Measurements from ENCODE around the gene C20orf204. TPM values are rescaled to one million over a fixed set of nuclear protein-coding genes. Genes with fewer than 3 reads are reported as not detected.

The C20orf204 gene
- total RNA-seq, 3 donors from 2014 or later, result 2.6 to 3.9 (median 3.2) TPM

DNA sequence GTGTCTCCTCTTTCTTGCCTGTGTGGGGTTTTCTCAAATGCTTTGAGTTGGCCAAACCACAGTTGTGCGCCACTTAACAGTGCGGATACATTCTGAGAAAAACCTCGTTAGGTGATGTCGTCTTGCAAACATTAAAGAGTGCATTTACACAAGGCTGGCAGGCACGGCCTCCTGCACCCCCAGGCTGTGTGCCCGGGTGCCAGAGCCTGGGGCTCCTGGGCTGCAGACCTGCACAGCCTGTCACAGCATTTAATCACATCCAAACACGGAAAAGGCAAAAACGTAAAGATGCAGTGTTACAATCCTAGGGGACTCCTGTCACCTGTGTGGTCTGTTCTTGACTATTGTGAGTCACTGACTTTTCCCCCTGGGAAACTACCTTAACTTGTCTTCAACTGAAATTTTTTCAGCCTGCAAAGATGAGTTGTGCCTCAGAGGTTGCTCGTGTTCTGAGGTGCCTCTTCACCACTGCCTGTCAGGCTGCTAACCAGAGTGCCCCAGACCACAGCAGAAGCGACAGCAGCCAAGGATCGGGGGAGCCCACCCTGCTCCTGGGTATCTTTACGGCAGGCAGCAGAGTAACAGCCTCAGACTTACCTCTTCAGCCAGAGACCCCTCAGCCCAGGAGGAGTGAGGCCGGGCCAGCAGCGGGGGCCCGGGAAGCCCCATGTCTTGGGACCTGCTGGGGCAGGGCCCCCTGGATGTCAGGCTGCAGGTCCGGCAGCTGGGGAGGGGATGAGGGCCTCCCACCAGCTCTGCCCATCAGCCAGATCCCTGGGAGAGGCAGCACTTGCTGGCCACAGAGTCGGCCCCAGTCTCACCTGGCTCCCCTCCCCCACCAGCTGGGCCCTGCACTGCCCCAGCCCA is 683 bp upstream of the C20orf204 start:
- Mint-ChIP-seq H3K36me3 (ENCODE audit: insufficient read depth) (peaks cover 8% of the 10 kb centered on the region), H3K27me3 (ENCODE audit: low read depth) (no peaks in the 10 kb centered on the region), H3K4me1 (ENCODE audit: low read depth) (peaks cover 53% of the 10 kb centered on the region), H3K4me3 (peak overlapping the region; percentile 53), H3K9me3 (no peaks in the 10 kb centered on the region)
- ATAC-seq (peak; percentile 31 to 44), DNase-seq (peak; percentile 34)

DNA sequence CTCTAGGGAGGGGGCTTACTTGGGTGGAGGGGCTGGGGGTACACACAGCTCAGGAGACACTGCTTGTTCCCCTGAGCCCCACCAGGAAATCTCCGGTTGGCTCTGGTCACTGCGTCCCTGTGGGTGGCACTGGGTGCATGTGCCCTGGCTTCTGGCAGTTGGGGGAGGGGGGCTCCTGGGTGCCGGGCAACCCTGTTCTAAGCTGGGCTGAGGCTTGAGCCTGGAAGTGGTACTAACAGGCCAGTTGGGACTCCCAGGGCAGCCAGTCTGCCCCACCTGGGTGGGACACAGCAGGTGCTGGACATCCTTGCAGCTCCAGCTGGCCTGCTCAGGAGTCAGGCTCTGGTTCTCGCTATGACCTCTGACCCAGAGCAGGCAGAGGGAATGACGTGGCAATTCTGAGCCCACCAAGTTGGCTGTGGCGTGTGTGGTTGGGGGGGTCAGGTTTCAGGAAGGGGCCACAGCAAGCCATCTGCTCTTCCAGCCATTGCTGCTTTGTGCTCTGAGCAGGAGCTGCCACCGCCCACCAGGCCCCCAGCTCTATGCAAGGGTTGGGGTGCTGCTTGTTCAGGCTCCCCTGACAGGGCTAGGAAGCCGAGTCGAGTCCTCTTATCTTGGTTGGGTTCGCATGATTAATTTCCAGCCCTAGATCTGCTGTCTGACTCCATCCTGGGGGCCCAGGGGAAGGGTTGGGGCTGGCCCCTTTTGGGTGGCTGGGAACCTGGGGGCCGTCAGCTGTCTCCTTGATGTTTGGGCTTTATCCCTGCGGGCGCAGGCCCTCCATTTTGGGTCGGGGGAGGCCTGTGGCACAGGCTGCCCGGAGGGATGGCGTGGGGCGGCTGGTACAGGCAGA is 590 bp downstream of the C20orf204 start:
- H3K4me3 Mint-ChIP-seq, result no peak overlapping the region
- H3K36me3 Mint-ChIP-seq (ENCODE audit: insufficient read depth), result peaks cover 2% of the 10 kb centered on the region
- H3K9me3 Mint-ChIP-seq, result no peaks in the 10 kb centered on the region
- DNase-seq, result no peak
- no peak for ATAC-seq
- peaks cover 65% of the 10 kb centered on the region for H3K4me1 Mint-ChIP-seq (ENCODE audit: low read depth)
- no peaks in the 10 kb centered on the region for H3K27me3 Mint-ChIP-seq (ENCODE audit: low read depth)

GRCh38 chr20:64037199-64037497 is 1.2 kb downstream of the C20orf204 start:
- DNase-seq (no peak), ATAC-seq (no peak)
- Mint-ChIP-seq H3K4me1 (ENCODE audit: low read depth) (peaks cover 66% of the 10 kb centered on the region), H3K4me3 (peak overlapping the region; percentile 56), H3K36me3 (ENCODE audit: insufficient read depth) (peaks cover 2% of the 10 kb centered on the region), H3K9me3 (no peaks in the 10 kb centered on the region), H3K27me3 (ENCODE audit: low read depth) (no peaks in the 10 kb centered on the region)

DNA sequence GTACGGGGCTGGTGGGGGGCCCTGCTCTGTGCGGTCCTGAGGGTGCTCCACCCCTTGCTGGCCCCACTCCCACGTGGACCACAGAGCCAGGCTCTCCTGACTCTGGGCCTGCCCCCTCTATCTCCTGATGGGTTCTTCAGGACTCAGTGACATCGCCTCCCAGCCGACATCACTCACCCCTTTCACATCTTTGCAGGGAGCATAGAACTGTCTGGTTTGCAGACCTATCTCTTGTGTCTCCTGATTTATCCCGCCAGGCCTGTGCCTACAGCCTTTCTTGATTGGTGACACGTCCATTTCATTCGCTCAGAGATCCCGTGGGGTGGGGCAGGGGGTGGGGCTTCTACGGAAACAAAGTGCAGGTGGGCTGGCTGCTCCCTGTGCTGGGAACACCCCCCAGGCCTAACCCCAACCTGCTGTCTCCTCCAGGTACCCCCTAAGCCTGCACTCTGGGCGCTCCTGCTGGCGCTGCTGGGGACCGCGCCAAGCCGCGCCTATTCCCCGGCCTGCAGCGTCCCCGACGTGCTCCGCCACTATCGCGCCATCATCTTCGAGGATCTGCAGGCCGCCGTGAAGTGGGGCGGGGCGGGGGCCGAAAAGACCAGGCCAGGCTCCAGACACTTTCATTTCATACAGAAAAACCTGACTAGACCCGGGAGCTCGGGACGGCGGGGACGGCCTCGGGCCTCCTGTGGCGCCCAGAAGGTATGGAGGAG is 1.7 kb downstream of the C20orf204 start:
- Mint-ChIP-seq H3K9me3 (no peaks in the 10 kb centered on the region), H3K27me3 (ENCODE audit: low read depth) (no peaks in the 10 kb centered on the region), H3K36me3 (ENCODE audit: insufficient read depth) (peaks cover 2% of the 10 kb centered on the region), H3K4me3 (peak overlapping the region; percentile 59), H3K4me1 (ENCODE audit: low read depth) (peaks cover 64% of the 10 kb centered on the region)
- no peak for ATAC-seq
- no peak for DNase-seq

DNA sequence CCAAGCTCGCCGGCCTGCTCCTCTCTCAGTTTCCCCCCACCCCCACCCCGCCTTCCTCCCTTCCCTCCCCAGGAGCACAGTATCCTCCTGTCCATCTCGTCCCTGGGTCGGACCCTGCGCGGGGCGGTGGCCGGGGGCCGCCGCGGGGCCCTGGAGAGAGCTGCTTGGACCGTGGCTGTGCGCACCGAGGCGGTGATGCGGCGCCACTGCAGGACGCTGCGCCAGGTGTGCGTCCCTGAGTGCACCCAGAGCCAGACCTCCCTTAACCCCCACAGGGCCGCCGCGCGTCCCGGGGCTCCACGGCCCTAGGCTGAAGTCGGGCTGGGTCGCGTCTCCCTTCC is 2.2 kb downstream of the C20orf204 start:
- Mint-ChIP-seq H3K36me3 (ENCODE audit: insufficient read depth) (peaks cover 2% of the 10 kb centered on the region), H3K4me1 (ENCODE audit: low read depth) (peaks cover 64% of the 10 kb centered on the region), H3K27me3 (ENCODE audit: low read depth) (no peaks in the 10 kb centered on the region), H3K9me3 (no peaks in the 10 kb centered on the region), H3K4me3 (peak overlapping the region; percentile 59)
- DNase-seq, result no peak
- ATAC-seq, result peak; percentile 7 to 8

GRCh38 chr20:64038565-64039292 is 2.7 kb downstream of the C20orf204 start:
- no peaks in the 10 kb centered on the region for H3K27me3 Mint-ChIP-seq (ENCODE audit: low read depth)
- H3K36me3 Mint-ChIP-seq (ENCODE audit: insufficient read depth), result peaks cover 2% of the 10 kb centered on the region
- DNase-seq, result peak; percentile 73
- peaks cover 61% of the 10 kb centered on the region for H3K4me1 Mint-ChIP-seq (ENCODE audit: low read depth)
- peak overlapping the region; percentile 71 for H3K4me3 Mint-ChIP-seq
- no peaks in the 10 kb centered on the region for H3K9me3 Mint-ChIP-seq
- peak; percentile 75 to 79 for ATAC-seq

- Mint-ChIP-seq H3K9me3 (no peaks in the 10 kb centered on the region), H3K36me3 (ENCODE audit: insufficient read depth) (peaks cover under 1% of the 10 kb centered on the region), H3K27me3 (ENCODE audit: low read depth) (no peaks in the 10 kb centered on the region), H3K4me3 (peak overlapping the region; percentile 71), H3K4me1 (ENCODE audit: low read depth) (peaks cover 56% of the 10 kb centered on the region)
- DNase-seq (no peak), ATAC-seq (no peak)
Measured at GRCh38 chr20:64039293-64040160, 3.5 kb downstream of the C20orf204 start.

- ATAC-seq, result no peak
- no peak for DNase-seq
- Mint-ChIP-seq H3K27me3 (ENCODE audit: low read depth) (no peaks in the 10 kb centered on the region), H3K36me3 (ENCODE audit: insufficient read depth) (no peaks in the 10 kb centered on the region), H3K4me1 (ENCODE audit: low read depth) (peaks cover 48% of the 10 kb centered on the region), H3K9me3 (no peaks in the 10 kb centered on the region), H3K4me3 (peak overlapping the region; percentile 53)
Measured at GRCh38 chr20:64040231-64041039, 4.5 kb downstream of the C20orf204 start.

GRCh38 chr20:64041040-64041780 is 5.2 kb downstream of the C20orf204 start:
- Mint-ChIP-seq H3K36me3 (ENCODE audit: insufficient read depth) (no peaks in the 10 kb centered on the region), H3K4me3 (peak overlapping the region; percentile 77)

GRCh38 chr20:64041781-64042053 is 5.7 kb downstream of the C20orf204 start:
- Mint-ChIP-seq H3K36me3 (ENCODE audit: insufficient read depth) (no peaks in the 10 kb centered on the region), H3K4me1 (ENCODE audit: low read depth) (peaks cover 48% of the 10 kb centered on the region), H3K4me3 (peak overlapping the region; percentile 77), H3K9me3 (no peaks in the 10 kb centered on the region), H3K27me3 (ENCODE audit: low read depth) (peaks cover 9% of the 10 kb centered on the region)
- ATAC-seq (no peak), DNase-seq (no peak)

More at GRCh38 chr20:64041040-64041780, 5.2 kb downstream of the C20orf204 start:
- peaks cover 4% of the 10 kb centered on the region for H3K27me3 Mint-ChIP-seq (ENCODE audit: low read depth)
- no peaks in the 10 kb centered on the region for H3K9me3 Mint-ChIP-seq
- DNase-seq (no peak), ATAC-seq (no peak)
- peaks cover 51% of the 10 kb centered on the region for H3K4me1 Mint-ChIP-seq (ENCODE audit: low read depth)

GRCh38 chr20:64042054-64042781 is 6.2 kb downstream of the C20orf204 start:
- Mint-ChIP-seq H3K9me3 (no peaks in the 10 kb centered on the region), H3K4me1 (ENCODE audit: low read depth) (peaks cover 43% of the 10 kb centered on the region), H3K36me3 (ENCODE audit: insufficient read depth) (no peaks in the 10 kb centered on the region), H3K27me3 (ENCODE audit: low read depth) (peaks cover 14% of the 10 kb centered on the region), H3K4me3 (peak overlapping the region; percentile 77)
- ATAC-seq (no peak), DNase-seq (no peak)

GRCh38 chr20:64043768-64044167 is 7.8 kb downstream of the C20orf204 start:
- Mint-ChIP-seq H3K27me3 (ENCODE audit: low read depth) (peaks cover 19% of the 10 kb centered on the region), H3K4me3 (peak overlapping the region; percentile 73), H3K9me3 (no peaks in the 10 kb centered on the region), H3K36me3 (ENCODE audit: insufficient read depth) (no peaks in the 10 kb centered on the region), H3K4me1 (ENCODE audit: low read depth) (peaks cover 37% of the 10 kb centered on the region)
- no peak for DNase-seq
- no peak for ATAC-seq
